Right forelimb (tissue), 1 donor: ENCODE data around the gene SP5.
"Not testable (repeated sequence)": the region's sequence is repeated elsewhere in the genome, so short reads cannot be mapped to it uniquely, and the experiment has no call there.

ENCODE experiments used
- DNase-seq: peaks from one replicate; pipeline ENCODE4 v3.0.0-alpha.2; 2018

SP5 gene

DNA sequence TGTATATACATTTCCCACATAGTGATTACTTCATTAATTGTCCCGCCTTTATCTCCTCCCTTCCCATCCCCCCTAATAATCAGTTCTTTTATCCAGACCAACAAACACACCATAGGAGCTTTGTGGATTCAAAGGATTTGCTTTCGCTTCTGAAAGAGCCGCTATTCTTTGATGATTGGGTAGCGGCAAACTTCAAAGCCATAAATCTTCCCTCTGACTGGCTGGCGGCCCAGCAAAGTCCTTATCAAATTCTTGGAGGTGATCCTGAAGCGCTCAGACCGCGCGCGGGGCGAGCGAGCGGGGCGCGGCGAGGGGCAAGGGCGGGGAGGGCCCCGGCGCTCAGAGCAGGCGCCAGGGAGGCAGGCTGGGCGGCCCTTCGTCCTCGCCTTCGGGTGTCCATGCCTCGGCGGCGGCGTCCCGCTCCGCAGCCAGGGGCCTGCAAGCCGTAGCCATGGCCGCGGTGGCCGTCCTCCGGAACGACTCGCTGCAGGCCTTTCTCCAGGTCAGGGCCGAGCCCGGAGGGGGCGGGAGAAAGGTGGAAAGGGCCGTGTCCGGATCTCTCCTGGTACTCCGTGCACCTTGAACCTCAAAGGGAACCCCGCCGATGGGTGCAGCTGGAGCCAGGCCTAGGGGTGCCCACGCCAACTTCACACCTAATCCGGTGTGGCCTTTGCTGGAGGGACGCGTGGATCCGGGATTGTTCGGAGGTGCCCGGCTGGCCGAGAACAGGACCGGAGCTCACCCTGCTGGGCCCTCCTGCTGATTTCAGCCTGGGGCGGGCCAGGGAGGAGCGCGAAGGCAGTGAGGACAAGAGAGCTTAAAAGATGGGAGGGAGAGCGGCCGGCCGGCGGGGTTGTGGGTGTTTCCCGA is at the start of gene SP5:
Gene SP5 (plus strand): TSS at position 276 of the 870 bp plus-strand sequence. CDS start 176 bp downstream, at position 452.
- DNase-seq = peak; percentile 57

DNA sequence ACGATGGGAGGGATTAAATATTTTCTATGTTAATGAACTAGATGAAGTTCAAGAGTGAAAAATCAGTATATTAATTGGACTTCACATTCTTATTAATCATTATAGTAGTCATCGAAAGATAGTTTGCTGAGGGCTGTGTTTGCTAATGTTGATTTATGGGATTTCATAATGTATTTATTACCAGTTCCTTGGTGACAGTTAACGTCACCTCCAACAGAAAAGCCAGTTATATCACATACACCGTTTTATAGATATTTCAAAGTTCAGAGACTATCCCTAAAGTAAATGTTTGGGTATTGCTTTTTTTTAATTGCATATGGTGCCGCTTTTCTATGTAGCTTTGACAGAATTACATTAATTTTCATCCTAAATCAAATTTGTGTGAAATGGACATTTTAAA is 49.4 kb upstream of the SP5 start:
- DNase-seq = no peak

DNA sequence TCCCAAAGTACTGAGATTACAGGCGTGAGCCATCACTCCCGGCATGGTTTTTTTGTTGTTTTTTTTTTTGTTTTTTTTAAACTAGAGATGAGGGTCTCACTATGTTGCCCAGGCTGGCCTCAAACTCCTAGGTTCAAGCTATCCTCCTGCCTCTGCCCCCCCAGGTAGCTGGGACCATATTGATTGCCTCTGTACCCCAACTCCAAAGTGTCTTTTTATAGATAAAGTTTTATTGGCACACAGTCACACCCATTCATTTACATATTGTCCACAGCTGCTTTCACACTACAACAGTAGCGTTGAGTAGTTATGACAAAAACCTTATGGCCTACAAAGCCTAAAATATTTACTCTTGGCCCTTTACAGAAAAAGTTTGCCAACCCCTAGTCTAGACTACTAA is 45.2 kb upstream of the SP5 start:
- DNase-seq = no peak

DNA sequence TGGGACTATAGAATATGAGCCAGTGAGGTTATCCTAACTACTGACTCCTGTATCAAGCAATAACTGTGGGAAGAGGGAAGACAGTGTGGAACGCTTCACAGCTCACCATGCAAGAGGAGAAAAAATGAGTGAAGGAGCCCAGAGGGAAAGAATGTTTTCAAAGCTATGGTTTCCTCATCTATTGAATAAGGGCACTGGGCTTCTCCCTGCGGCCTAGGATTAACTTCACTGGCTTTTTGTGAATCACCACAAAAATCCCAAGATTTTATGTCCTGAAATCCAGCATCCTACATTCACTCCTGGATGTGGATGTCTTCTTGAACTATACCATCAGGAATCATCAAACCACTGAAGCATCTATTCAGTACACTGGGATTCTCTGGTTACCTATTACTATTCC is 44.5 kb upstream of the SP5 start:
- DNase-seq = no peak

DNA sequence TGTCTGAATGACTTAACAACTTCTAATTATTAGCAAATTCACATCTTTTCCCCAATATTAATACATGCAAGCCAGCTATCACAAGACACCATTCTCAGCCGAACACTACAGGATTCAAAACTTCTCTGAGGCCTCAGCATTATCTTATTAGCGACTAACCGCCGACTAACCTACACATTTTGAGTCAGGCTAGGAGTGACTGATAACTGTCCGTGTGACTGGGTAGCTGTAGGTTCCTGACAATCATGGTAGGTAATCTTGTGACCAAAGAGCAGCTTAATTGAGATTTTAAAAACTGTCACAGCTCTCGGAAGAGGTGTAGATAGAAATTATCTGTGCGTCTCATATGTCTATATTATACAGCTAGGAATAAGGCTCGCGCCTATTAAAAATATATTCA is 44.1 kb upstream of the SP5 start:
- no peak for DNase-seq

DNA sequence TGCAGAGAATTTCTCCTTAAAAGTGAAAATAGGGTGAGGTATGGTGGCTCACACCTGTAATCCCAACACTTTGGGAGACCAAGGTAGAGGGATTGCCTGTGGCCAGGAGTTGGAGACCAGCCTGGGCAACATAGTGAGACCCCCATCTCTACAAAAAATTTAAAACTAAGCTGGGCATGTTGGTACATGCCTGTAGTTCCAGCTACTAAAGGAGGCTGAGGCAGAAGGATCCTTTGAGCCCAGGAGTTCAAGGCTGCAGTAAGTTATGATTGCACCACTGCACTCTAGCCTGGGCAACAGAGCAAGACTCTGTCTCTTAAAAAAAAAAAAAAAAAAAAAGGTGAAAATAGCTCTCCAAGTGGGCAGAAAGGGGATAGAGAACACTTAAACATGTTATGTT is 40.9 kb upstream of the SP5 start:
- not testable (repeated sequence) for DNase-seq

DNA sequence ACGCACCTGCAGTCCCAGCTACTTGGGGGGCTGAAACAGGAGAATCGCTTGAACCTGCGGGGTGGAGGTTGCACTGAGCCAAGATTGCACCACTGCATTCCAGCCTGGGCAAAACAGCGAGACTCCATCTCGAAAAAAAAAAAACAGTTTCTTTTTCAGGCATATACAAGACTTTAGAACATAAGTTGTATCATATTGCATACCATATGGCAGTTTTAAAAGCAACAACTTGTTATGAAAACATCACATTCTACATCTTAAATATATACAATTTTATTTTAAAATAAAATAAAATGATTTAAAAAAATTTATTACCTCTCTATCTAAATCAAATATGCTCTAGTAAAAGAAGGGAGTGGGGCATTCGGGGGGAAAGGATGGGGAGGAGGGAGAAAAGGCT is 39.4 kb upstream of the SP5 start:
- no peak for DNase-seq

DNA sequence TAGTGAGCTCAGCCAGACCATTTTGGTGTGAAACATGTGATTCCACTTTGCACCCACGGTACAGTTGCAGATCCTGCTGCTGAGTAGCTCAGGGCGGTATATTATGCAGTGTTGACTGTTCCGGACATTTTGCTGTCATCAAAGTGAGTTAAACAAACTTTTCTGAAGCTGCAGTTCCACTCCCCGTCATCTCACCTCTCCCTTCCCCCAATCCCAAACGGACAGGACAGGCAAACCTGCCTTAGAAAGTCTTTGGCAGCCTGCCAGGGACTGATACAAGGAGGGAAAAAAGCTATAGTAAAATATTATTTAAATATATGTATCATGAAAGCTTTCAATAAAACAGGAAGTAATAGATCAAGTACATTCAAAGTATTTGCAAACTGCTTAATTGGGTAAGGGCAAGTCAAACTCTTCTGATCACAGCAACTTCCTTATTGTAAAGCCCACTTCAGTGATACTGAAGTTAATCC is 35.5 kb upstream of the SP5 start:
- no peak for DNase-seq

DNA sequence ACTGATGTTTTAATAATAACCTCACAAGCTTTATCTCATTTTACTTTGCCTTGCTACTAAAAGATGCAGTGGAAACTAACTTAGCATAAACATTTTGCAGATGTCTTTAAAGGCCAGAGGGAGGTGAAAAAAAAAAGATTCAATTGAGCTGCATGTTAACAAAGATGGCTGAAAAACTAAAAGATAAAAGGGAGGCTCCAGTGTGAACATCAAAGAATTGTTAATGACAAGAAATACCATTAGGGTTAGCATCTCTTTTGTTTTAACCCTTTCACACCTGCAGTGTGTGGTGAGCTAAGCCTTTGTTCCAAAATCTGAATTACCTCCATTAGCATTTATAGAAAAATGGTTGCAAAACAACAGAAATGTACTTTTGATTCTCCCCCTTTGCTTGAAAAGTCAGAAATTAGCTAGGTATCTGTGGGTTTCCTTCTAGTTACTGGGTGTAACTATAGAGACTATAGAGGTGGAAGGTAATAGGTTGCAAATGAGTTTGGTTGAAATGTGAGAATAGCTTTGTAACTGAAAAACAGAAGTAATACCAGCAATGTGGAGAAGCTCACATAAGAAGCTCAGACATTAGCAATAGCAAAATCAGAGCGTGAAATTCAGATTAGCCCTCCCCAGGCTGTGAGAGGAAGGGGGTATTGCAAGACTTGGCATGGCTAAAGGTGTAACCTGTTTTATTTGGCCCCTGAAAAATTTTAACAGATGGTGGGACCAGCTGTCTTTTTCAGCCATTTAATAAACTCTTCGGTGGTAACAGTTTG is 34.8 kb upstream of the SP5 start:
- DNase-seq = no peak

DNA sequence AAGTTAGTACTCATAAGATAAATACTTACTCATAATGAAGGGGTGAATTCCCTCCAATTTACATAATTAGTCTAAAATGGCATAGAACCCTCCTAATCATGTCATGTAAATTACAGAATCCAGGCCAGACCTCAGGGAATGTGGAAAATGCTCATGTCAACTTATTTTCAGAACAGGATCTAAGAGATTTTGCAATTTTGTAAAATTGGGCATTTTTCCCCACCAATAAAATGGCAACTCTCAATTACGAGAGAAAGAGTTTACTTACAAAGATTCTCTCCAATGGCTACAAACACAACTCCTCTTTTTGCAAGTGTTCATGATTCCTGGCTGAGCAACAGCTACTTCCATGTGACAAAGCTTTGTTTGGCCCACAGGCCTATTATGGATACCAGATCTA is 33.8 kb upstream of the SP5 start:
- no peak for DNase-seq

DNA sequence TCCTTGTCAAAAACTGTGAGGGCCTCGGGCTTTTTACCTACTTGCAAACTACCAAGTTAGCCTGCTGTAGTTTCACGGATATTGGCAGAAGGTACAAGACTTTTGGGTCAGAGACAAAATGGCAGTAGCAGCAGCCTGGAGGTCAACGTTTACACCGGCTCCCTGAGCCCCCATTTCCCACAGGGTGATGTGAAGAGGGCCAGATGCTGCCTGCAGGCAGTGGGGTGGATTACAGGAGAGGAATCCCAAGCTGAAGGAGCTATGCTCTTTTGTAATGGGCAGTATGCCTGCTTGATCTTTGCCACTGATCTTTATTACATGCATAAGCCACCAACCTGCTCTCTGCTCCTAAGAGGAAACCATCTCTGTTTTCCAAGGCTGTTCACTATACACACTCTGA is 29.5 kb upstream of the SP5 start:
- DNase-seq = no peak

DNA sequence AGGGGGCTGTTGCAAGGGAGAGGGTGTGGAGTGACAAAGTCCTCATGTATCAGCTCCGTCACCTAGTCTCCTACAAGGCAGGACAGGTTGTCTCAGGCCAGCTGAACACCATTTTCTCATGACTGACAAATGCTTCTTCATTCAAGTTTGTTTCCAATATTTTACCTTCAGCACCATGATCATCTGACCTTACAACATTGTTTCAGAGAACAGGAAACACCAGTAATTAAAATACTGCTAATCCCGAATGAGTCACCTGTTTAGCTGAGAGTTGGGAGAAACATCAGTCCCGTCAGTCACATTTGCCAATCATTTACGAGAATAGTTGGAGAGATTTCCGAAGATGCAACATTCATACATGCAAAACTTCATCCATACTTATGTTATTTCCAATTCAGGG is 25.7 kb upstream of the SP5 start:
- no peak for DNase-seq

DNA sequence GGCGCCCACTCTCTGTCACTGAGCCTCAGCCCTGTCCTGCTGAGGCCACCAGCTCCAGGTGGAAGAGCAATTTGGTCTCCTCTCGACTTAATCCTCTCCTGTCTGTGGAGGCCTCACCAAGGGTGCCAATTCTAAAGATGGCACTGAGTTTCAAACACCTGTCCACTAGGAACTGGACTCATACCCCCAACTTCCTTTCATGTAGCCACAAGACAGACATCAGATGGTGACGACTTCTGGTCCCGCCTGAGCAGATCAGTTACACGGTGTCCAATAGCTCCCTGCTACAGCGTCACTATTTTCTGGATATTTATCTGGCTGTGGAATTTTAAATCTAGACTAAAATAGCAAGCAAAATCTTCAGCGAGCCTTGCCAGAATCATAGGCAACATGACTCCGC is 24.5 kb upstream of the SP5 start:
- no peak for DNase-seq

DNA sequence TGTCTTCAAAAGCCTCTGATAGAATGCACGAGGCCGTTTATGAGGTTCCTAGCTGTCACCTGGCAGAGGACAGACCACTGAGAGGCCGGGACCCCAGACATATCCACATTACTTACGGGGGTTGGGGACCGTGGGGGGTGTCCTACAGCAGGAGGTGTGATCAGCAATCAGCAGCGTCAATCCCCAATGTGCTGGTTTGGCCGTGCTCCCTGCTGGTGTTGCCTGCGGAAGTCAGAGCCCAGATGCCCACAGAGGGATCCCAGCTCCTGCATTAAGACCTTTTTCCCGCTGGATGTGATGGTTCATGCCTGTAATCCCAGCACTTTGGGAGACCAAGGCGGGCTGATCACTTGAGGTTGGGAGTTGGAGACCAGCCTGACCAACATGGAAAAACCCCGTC is 20.8 kb upstream of the SP5 start:
- no peak for DNase-seq

DNA sequence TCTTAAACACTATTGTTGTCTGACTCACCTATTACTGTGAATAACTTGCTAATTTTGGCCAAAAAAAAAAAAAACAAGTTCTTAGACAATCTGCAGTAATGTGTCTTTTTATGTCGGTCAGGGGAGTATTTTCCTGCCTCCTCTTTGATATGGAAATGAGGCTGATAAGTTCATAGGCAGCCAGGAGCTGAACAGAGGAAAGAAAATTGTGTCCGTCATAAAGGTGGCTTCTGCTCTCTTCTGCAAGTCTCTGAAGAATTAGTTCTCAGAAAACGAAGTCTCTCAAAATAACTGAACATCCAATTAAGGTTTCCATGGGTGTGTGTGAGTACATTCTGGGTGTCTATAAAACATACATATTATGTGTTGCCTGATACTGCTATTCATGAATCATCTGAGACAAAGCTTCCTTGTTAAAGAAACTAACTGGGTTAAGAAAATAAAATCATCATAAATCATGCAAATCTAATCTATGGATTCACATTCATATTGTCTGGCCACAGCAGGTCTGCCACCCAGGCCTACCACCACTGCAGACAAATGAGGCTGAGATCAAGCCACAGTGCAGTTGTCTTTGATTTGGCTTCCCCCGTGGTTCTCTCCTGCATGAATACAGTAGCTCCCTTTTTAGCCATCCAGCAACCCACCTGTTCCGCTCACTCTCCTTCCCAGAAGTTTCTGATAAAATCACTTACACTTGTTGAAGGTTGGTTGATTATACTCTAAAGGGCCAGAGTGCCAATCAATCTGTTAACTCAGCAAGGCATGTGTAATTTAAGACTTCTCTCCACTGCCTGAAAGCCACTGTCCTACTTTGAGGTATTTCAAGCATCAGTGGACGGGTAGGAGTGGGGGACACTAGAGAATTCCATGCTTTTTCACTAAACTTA is 19.4 kb upstream of the SP5 start:
- no peak for DNase-seq

DNA sequence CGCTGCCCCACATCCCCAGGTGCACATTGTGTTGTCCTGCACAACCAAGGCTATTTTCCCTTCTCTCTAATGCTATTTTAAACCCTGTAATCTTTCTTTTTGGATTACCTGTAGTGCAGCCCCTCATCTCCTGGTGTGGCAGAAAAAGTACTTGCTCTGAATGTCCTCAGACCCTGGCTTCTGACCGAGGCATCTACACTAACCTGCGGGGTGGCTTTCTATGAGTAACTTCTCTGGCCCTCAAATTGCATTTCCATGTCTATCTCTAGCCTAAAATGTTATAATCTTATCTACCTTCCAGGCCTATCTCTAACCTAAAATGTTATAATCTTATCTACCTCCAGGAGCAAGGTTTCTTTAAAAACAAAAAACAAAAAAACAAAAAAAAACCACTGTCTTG is 18.2 kb upstream of the SP5 start:
- DNase-seq = no peak

DNA sequence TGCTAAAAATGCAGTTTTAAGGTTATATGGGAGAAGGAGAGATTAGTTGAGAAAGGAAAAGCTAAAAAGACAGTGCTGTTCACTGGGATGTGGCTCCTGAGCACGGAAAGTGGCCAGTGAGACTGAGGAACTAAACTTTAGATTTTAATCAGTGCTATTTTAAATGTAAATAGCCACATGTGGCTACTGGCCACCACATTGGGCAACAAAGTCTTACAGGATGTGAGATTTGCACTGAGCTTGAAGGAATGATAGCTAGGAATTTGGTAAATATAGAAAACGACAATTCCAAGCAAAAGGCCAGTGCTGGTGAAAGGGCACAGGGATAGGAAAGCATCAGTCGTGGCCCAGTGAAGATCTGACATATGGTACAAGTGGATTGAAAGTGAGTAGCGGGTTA is 14.1 kb upstream of the SP5 start:
- no peak for DNase-seq

DNA sequence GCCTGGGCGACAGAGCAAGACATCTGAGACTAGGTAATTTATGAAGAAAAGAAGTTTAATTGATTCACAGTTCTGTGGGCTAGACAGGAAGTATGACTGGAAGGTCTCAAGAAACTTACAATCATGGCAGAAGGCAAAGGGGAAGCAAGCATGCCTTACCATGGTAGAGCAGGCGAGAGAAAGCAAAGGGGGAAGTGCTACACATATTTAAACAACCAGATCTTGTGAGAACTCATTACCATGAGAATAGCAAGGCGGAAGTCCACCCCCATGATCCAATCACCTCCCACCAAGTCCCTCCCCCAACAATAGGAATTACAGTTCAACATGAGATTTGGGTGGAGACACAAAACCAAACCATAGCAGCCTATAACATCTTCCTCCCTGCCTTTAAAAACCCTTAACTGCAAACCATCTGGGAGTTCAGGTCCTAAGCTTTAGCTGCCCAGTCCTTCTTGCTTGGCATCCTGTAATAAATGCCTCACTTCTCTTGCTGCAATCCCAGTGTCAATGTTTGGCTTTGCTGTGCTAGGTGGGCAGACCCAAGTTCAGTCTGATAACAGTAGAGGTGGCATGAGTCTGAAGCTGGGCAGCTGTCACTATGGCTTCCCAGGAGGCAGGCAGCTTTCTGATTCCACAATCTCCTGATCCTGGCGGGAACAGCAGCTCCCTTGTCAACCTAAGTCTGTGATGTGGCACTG is 11.2 kb upstream of the SP5 start:
- no peak for DNase-seq

DNA sequence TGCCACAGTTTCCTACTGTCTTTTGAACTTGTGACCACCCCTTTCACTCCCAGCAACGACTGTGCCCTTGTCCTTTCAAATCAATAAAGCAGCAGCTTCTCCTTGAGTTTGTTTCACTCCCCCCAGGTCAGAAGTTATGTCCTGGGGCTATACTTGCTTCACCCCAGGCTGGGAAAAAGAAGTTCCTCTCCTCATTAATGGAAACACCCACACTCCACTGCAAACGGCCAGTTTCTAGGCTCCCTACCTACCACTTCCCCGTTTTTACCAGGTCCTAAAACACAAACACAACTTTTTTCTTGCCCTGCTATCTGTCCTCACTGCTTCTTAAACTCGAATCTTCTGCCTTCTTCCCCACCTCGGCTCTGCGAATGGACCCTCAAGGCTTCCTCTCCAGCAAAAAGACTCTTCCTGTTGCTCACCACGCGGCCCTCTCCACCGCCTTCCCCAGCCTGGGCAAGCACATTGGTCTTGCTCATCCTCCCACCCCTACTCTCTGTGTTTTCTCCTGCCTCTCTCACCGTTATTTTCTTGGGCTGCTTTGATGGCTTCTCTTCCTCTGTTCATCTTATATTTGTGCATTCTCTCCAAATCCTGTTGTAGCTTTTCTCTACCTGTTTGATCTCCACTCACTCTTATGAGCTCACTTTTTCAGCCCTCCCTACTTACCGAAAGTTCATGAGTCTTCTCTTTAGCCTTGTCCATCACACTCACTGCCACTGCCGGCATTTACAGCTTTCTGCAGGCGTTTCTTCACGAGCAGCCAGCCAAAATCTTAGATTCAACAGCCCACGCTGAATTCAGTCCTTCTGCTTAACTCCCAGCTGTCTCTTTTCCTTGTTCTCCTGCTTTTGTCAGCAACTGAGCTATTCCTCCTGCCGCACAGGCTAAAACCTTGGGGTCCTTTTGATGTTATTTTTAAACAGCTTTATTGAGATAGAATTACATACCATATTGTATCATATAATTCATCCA is 7.0 kb upstream of the SP5 start:
- no peak for DNase-seq

DNA sequence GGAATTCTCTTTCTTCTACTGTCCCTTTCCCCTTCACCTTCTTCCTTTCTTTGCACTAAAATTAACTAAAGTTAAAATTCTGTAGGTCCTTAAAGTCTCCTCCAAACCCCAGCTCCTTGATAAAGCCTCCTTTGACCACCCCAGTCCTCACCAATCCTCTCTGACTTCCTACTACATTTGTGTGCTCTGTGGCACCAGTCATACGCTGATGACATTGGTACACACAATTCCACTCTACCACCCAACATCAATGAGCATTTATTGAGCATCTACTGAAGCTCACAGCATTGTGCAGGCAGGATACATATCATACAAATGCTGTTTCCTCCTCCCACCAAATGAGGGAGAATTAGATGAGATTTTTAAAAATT is 4.5 kb upstream of the SP5 start:
- DNase-seq = no peak

DNA sequence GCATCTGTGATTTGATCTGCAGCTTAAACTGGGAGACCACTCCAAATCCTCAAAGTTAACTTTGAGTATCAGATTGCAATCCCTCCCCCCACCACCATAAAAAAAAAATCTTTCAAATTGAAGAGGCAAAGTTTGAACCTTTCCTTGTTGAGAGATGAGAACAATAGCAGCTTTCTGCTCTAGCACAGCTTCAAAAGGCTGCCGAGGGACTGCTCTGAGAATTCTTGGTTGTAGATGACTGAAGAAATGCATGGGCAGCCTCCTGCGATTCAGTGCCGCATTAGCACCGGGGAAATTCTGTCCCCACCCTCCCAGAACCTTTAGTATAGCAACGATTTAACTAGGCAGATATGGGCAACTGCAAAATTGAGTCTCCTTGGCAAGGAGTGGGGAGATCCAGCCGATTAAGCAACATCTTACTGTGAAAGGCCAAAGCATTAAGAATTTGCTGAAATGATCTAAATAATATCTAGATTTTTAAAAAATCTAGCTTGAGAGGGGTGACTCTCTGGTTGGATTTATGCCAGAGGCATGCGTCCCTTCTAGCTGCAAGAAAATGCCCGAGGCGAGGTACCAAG is 3.9 kb upstream of the SP5 start:
- no peak for DNase-seq
